GM19240 (cell line): Measurements from ENCODE around the gene PDIA4.

Experiments
- DNase-seq: peaks from one replicate; pipeline ENCODE4 v3.0.0; 2011; ENCODE audit warnings: low spot score; ENCODE audit not compliant: insufficient read length

The PDIA4 gene

GRCh38 chr7:148967602-148968001 lies 60.7 kb downstream of the PDIA4 start:
- DNase-seq = no peak

GRCh38 chr7:148967032-148967372 lies 61.3 kb downstream of the PDIA4 start:
- no peak for DNase-seq

- DNase-seq = no peak
Measured at GRCh38 chr7:148964483-148965267, 63.6 kb downstream of the PDIA4 start.

DNA sequence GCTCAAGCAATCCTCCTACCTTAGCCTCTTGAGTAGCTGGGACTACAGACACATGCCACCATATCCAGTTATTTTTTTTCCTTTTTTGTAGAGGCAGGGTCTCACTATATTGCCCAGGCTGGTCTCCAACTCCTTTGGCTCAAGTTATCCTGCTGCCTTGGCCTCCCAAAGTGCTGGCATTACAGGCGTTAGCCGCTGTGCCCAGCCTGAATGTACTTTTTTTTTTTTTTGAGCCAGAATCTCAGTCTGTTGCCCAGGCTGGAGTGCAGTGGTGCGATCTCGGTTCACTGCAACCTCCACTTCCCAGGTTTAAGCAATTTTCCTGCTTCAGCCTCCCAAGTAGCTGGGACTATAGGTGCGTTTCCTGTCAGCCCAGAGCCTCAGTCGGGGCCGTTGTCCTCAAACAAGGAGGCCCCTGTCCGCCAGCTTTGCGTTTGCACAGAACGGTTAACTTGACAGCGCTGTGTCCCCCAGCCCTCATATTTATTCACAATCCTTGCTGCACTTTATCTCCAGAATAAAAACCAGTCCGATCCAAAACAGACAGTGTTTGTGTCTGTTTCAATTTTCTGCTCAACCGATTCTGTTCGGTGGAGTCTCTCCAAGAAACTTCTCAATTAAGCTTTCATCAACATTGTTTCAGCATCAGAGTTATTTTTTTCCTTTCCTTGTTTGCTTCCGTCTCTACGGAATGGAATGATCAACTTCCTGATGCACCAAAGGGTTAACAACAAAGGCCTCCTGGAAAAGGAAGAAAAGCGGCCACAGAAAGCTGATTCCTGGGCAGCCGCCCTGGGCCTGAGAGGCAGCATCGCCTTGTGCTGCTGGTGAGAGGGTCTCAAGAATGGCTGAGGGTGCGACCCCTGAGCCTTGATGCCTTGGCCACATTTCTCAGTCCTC lies 64.5 kb downstream of the PDIA4 start:
- no peak for DNase-seq

GRCh38 chr7:148962823-148963582 lies 65.3 kb downstream of the PDIA4 start:
- DNase-seq = no peak

- no peak for DNase-seq
Measured at GRCh38 chr7:148962440-148962822, 65.9 kb downstream of the PDIA4 start.

- no peak for DNase-seq
Measured at GRCh38 chr7:148959726-148960125, 68.6 kb downstream of the PDIA4 start.

- DNase-seq = no peak
Measured at GRCh38 chr7:148958061-148958460, 70.2 kb downstream of the PDIA4 start.

- no peak for DNase-seq
Measured at GRCh38 chr7:148954766-148955165, 73.5 kb downstream of the PDIA4 start.

DNA sequence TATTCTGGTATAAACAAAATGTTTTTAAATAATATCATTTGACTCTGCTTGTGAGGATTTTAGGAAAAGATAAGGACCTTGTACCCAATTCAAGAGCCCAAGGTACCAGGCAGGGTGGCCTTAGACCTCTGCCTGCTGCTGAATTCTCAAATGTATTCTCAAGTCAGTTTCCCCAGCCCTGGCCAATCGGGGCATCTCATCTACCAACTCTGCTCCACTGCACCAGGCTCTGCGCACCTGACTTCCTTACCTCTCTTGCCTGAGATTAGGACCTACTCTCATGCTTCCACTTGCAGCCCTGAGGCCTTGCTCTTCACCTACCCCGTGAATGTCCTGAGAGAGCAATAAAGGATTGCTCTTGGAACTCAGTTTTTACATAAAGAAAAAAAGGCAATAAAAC lies 74.6 kb downstream of the PDIA4 start:
- no peak for DNase-seq
